GM19025 (cell line): ENCODE results near the gene KCNJ15.

ENCODE experiments used
- ATAC-seq: cut with Tn5 transposase; IDR thresholded peaks from one replicate; pipeline ENCODE4 v1.9.1; 2021; ENCODE audit warnings: mild to moderate bottlenecking, low read depth, moderate library complexity; ENCODE audit not compliant: unreplicated experiment

The KCNJ15 gene

GRCh38 chr21:38294609-38295008 lies 37.8 kb downstream of the KCNJ15 start:
- no peak for ATAC-seq

DNA sequence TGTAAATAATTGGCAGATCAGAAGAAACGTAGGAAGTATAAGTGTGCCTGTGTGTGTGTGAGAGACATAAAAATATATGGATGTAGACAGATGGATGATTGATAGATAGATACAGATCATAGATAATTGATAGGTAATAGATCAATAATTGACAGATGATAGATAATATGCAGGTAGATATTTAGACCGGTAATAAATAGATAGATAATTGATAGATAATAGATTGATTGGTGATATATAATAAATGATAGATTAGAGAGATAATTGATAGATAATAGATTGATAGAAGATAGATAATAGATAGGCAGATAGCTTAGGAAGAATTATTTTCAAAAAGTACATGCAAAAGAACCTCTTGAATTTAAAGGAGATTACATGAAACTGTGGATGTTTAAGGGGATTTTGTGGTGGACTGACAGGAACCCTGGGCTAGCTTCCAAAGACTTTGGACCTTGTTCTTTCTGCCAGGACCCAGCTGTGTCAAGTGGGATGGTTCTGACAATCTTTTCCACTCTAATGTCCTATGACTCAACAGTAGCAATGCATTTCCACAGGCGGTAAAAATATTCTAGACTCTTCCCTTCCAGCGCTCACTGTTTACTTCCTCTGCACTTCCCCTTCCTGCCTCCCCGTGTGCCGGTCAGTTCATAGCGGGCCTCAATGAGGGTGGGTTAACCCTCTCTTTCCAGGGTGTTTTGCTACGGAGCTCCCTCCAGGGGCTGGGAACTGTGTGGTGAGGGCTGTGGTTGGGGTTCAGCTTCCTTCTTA lies 39.4 kb downstream of the KCNJ15 start:
- no peak for ATAC-seq

DNA sequence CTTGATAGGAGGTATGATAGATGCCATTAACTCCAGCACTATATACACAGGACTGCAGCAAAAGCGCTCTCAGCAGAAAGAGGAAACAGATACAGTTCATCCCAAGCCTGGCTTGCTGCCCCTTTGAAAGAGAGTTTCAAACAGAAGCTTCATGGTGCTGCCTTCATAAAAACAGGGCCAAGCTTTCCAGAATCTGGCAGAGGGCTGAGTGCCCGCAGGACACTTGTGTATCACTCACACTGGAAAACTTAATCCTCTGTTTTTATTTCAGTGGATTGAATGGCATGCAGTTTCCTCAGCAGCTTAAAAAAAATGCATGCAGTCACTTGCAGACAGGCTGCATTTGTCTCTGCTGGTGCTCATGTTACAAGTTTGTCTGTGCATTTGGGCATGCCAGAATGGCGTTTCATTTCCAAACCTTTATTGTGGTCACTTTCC lies 40.4 kb downstream of the KCNJ15 start:
- no peak for ATAC-seq

DNA sequence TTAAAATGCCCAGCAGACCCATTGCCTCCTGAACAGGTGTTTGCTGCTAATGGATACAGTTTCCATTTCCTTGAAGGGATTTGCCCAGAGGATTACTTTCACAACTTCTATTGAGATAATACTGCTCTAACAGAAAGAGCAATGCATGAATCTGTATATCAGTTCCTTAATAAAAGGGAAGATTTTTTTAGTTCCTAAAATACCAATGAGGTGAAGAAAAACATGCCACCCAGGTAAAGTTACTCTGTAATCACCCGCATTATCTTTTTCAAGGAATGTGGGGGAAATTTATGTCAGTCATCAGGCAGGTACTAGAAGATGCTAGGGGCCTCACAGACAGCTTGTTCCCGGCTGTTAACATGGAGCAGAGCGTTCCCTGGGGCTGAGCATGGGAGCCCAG lies 41.1 kb downstream of the KCNJ15 start:
- no peak for ATAC-seq

DNA sequence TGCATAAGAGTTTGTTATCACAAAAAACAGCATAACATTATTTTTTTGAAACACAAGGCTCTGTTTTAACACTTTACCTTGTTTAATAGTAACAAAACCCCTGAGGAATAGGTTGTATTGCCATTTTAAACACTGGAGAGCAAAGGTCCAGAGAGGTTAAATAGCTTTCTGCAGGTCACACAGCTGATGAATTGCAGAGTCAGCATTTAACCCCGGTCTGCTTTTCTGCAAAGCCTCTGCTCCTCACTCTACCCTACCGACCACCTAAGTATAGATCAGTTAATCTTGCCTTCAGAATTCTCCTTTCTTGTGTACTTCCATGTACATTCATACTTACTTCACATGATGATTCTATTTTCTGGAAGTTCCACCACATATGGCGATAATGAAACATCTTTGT lies 42.0 kb downstream of the KCNJ15 start:
- ATAC-seq = no peak

GRCh38 chr21:38299671-38300070 lies 42.9 kb downstream of the KCNJ15 start:
- no peak for ATAC-seq

DNA sequence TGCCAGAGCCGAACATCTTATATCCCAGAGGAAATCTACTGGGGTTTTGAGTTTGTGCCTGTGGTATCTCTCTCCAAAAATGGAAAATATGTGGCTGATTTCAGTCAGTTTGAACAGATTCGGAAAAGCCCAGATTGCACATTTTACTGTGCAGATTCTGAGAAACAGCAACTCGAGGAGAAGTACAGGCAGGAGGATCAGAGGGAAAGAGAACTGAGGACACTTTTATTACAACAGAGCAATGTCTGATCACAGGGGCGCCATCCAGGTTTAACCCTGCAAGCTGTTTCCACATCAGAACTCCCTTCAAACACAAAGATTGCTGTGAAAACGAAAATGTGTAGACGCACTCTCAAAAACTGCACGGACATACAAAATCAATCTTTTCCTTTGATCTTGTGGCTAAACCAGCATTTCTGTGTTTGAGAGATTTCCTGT lies 43.4 kb downstream of the KCNJ15 start:
- no peak for ATAC-seq

- ATAC-seq = no peak
These were observed 44.8 kb downstream of the KCNJ15 start for GRCh38 chr21:38301321-38302214.

GRCh38 chr21:38303300-38303699 lies 46.5 kb downstream of the KCNJ15 start:
- no peak for ATAC-seq

- no peak for ATAC-seq
These were observed 49.8 kb downstream of the KCNJ15 start for GRCh38 chr21:38306433-38307141.

DNA sequence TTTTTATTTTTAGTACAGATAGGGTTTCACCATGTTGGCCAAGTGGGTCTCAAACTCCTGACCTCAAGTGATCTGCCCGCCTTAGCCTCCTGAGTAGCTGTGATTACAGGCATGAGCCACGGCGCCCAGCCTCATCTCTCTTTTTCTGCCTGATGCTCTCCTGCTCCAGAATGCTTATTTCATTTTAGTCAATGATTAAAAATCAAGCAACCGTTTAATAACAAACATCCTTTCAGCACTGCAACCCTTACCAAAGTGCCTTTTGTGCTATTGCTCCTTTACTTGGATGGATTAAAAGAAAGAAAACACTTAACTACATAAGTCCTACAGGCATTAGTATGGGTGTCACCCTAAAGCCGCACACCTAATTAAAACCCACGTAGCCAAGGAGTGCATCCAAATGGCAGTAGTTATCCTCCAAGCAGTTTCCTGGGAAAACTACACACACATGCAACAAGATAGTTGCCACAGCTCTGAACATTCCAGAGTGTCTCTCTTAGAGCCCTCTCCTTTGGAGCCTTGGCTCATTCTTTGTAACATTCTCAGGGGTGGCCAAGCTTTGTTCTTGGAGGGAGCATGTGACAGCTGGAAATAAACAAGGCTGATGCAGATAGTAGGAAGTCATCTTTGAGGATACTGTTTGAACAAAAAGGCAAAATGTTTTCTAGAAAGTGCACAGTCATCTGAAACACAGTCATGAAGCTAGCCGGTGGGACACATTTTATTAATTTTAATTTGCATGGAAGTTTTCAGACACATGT lies 51.2 kb downstream of the KCNJ15 start:
- no peak for ATAC-seq

DNA sequence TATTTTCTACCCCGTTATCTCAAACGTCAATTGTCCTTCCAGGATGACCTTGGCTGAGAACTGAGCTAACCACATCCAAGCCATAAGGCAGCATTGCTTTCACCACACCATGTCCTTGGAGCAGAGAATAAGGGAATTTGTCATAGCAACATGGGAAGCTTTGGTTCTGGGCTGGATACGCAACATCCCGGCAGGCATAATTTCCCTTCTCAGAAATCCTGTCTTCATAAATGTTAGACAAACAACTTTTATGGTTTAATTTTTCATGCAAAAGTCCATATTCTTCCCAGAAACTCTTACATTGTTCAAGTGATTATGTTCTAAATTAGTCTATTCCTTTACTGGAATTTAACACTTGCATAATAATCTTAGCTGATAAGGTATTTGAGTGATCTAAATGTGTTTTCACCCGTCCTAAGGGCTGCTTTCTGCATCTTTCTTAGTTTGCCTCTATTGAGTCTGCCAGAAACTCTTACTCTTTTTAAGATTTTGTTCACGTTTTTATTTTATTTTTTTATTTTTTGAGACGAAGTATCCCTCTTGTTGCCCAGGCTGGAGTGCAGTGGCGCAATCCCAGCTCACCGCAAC lies 51.8 kb downstream of the KCNJ15 start:
- no peak for ATAC-seq

DNA sequence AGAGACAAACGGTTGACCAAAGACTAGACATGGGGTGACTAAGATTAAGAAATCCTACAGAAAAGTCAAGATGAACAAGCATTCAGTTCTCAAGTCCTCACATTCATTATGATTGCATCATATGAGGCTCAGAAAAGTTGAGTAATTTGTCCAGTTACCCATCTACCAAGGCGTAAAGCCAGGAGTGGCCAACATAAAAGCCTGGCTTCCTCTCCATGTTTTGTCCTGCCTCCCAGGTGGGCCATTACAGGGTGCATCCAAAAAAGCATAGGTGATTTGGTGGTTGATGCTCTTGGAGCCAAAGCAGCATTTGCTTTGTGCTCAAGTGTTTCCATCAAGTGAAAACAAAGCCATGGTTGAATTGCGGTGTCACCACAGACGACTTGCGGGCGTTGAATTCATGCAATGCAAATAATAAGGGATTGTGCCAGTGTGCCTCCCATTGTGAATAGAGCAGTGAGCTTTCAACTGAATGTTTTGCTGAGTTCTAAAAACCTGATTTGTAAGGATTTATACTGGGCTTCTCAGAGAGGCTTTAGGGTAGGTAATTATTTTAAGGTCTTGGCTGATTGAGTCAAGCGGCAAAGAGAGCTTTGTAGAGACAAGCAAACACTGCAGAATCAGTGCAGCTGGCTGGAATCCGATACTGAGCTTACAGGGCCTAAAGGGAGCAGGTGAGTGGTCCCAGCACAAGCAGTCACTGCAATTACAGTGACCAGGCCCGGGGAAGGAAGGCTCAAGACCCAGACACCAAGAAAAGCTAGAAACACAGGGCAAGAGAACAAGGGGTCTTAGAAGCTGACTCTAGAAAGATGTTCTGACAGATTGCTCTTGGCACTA lies 54.1 kb downstream of the KCNJ15 start:
- no peak for ATAC-seq

DNA sequence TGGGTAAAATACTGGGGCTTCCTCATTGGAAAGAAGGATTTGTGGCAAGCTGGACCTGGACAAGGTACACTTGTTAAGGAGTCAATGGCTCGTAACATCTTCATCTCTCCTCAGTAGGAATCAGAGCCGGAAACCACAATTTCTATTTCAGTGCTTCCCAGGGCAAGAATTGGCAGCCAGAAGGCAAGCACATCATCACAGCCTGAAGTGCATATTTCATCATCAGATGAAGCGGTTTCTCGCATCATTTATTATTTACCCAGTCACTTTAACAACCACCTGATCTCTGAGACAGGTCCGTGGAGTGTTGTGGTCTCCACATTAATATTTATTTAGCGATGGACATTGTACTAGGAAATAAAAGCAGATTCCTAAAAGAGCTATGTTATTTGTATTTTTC lies 55.0 kb downstream of the KCNJ15 start:
- no peak for ATAC-seq

- no peak for ATAC-seq
These were observed 56.0 kb downstream of the KCNJ15 start for GRCh38 chr21:38312822-38313221.

GRCh38 chr21:38314558-38314957 lies 57.8 kb downstream of the KCNJ15 start:
- ATAC-seq = no peak

DNA sequence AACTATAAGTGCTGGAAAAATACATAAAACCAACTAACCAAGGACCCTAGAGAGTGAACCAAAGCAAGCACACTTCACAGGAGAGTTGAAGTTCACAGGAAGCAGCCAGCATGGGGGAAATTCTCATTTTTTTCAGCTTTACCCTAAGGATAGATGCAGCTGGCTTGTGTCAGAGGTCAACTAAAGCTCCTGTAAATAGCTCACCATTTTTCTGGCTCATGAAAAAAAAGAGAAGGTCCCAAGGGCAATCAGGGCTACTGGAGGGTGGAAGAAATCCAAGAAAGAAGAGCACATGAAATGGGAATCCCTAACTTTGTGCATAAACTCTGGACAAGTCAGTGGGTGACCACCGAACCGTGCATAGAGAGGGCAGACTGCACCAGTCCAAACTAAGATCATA lies 58.3 kb downstream of the KCNJ15 start:
- no peak for ATAC-seq

DNA sequence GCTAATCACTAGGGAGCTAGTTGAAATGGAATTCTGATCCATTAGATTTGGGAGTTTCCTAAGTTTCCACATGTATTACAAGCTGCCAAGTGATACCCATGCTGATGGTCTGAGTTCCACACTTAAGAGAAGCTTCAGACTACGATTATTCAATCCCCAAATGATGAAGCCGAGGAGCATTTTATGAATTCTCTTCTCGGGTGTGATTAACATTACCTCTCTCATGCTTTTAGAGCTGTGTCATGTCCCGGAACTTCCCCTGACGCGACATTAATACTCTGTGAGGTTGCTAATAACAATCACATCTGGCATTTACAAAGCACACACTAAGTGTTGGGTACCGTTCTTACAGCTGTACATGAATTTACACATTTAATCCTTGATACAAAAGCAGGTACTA lies 63.0 kb downstream of the KCNJ15 start:
- no peak for ATAC-seq

DNA sequence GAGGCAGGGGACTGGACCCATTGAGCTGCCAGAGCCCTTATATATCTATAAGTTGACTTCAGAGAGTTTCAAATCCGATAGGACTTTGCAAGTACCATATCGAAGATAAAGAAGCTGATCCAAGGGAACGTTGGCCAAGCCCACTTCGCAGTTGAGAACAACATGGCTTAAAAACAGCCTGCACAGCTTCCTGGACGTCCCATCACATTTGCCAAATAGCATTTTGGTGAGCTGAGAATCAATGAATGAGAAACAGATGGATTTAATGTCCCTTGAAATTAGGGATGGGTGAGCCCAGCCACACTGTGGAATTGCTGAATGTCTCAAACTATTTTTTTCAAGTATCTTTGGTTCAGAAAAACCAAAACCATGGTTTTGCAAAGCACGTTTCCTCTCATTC lies 64.8 kb downstream of the KCNJ15 start:
- ATAC-seq = no peak
